HEK293T (cell line): ENCODE measurements around the gene EXOC6B.

Experiments used
- BHLHE40 ChIP-seq: fragments of 450-650 bp; IDR thresholded peaks from 2 replicates; pipeline ENCODE4 v1.6.1; 2016; ENCODE audit warnings: mild to moderate bottlenecking, moderate library complexity, borderline replicate concordance
- CTBP1 ChIP-seq: fragments of 450-650 bp; IDR thresholded peaks from 2 replicates; pipeline ENCODE4 v1.6.1; 2016; ENCODE audit warnings: borderline replicate concordance
- ELF4 ChIP-seq: fragments of 450-650 bp; IDR thresholded peaks from 2 replicates; pipeline ENCODE4 v1.6.1; 2017; ENCODE audit warnings: antibody characterized with exemption
- FOXA1 ChIP-seq: fragments of 450-650 bp; IDR thresholded peaks from 2 replicates; pipeline ENCODE4 v1.6.1; 2016; ENCODE audit warnings: mild to moderate bottlenecking
- FOXK2 ChIP-seq: fragments of 450-650 bp; IDR thresholded peaks from 2 replicates; pipeline ENCODE4 v1.6.1; 2016; ENCODE audit warnings: mild to moderate bottlenecking
- FOXM1 ChIP-seq: fragments of 450-650 bp; IDR thresholded peaks from 2 replicates; pipeline ENCODE4 v1.6.1; 2017; ENCODE audit warnings: mild to moderate bottlenecking, borderline replicate concordance
- HDGF ChIP-seq: fragments of 450-650 bp; IDR thresholded peaks from 2 replicates; pipeline ENCODE4 v1.6.1; 2017; ENCODE audit warnings: antibody characterized with exemption, borderline replicate concordance
- L3MBTL2 ChIP-seq: fragments of 450-650 bp; conservative IDR thresholded peaks from 2 replicates; pipeline ENCODE4 v1.6.1; 2016; ENCODE audit warnings: mild to moderate bottlenecking
- LEF1 ChIP-seq: fragments of 450-650 bp; IDR thresholded peaks from 2 replicates; pipeline ENCODE4 v1.6.1; 2017; ENCODE audit warnings: mild to moderate bottlenecking, borderline replicate concordance
- NFRKB ChIP-seq: fragments of 450-650 bp; IDR thresholded peaks from 2 replicates; pipeline ENCODE4 v1.6.1; 2016; ENCODE audit warnings: mild to moderate bottlenecking, moderate library complexity
- PKNOX1 ChIP-seq: fragments of 450-650 bp; IDR thresholded peaks from 2 replicates; pipeline ENCODE4 v1.6.1; 2016
- SP1 ChIP-seq: fragments of 450-650 bp; IDR thresholded peaks from 2 replicates; pipeline ENCODE4 v1.6.1; 2017
- SUZ12 ChIP-seq: fragments of 450-650 bp; IDR thresholded peaks from 2 replicates; pipeline ENCODE4 v1.6.1; 2016; ENCODE audit warnings: mild to moderate bottlenecking
- TARDBP ChIP-seq: fragments of 450-650 bp; IDR thresholded peaks from 2 replicates; pipeline ENCODE4 v1.6.1; 2016

GRCh38 chr2:72810165-72810564 is 15.7 kb downstream of the EXOC6B start:
- TF ChIP-seq FOXK2 (no peak), CTBP1 (no peak), ELF4 (no peak), SUZ12 (no peak), NFRKB (no peak), TARDBP (no peak), FOXM1 (no peak), SP1 (no peak), LEF1 (no peak), HDGF (no peak), FOXA1 (no peak), L3MBTL2 (no peak), BHLHE40 (no peak), PKNOX1 (no peak)
